HCT116 (cell line): ENCODE measurements around the gene PDIA2. TPM values are rescaled to one million over a fixed set of nuclear protein-coding genes. Genes with fewer than 3 reads are reported as not detected.

ENCODE experiments used
- ATAC-seq: fragments of 200-7000 bp; cut with Tn5 transposase; 2 replicates; pipeline ENCODE4 v1.9.1; 2020; ENCODE audit warnings: mild to moderate bottlenecking, moderate library complexity
- BruUV-seq: library from RNA; stranded (reverse); fragments of 400-500 nt; replicated peaks from 2 replicates; lab custom pipeline; 2021; lab: Mats Ljungman, UMichigan
- CTCF ChIA-PET: fragments of 300-600 bp; sonication (Branson Sonifier 250); formaldehyde crosslinking; loops from one replicate; lab custom pipeline; 2021; ENCODE audit warnings: antibody characterized with exemption; lab: Charles Lee
- POLR2A ChIA-PET: fragments of 300-600, 350-600 bp; sonication (Branson Sonifier 250); formaldehyde crosslinking; loops from one replicate; lab custom pipeline; 2021; ENCODE audit warnings: antibody characterized with exemption; lab: Charles Lee
- RAD21 ChIA-PET, 2 experiments: fragments of 300-600 bp; sonication (Branson Sonifier 250); formaldehyde crosslinking; loops; one replicate each; lab custom pipeline; 2023; ENCODE audit warnings: low total read pairs in 2 of 2; ENCODE audit not compliant: uncharacterized antibody in 2 of 2, unreplicated experiment in 2 of 2, low non-redundant PET in 1 of 2; lab: Charles Lee
- DNase-seq: peaks from one replicate; pipeline ENCODE4 v3.0.0-alpha.2; 2010; ENCODE audit warnings: low read depth, low spot score
- H2AFZ ChIP-seq: fragments of 200-600 bp; shearing (Covaris generic), sonication (generic); 2 replicates; pipeline ENCODE4 v1.6.1; 2017; ENCODE audit warnings: low read depth, mixed run types, mixed read lengths, antibody characterized with exemption, low read length; ENCODE audit not compliant: poor library complexity, severe bottlenecking
- H3K27ac ChIP-seq: 2 replicates; pipeline ENCODE4 v1.5.1; 2012; ENCODE audit warnings: low read depth, low read length
- H3K27me3 ChIP-seq: fragments of 200-600 bp; sonication (generic); 2 replicates; pipeline ENCODE4 v1.6.1; 2016; ENCODE audit warnings: mixed run types, low read length, mixed read lengths; ENCODE audit not compliant: insufficient read depth
- H3K36me3 ChIP-seq, 2 experiments: fragments of 200-500 bp in 1 of 2; fragments of 200-600 bp in 1 of 2; sonication (Bioruptor generic) in 1 of 2; sonication (generic) in 1 of 2; 2 replicates each; pipeline versions ENCODE4 v1.5.1 to v1.6.1; 2014 to 2016; ENCODE audit warnings: low read length in 2 of 2, inconsistent platforms in 1 of 2, mixed read lengths in 1 of 2, mixed run types in 1 of 2; ENCODE audit not compliant: insufficient read depth in 2 of 2, control insufficient read depth in 1 of 2
- H3K4me1 ChIP-seq, 2 experiments: fragments of 200-600 bp in 1 of 2; sonication (generic) in 1 of 2; 2 replicates each; pipeline versions ENCODE4 v1.5.1 to v1.6.1; 2012 to 2017; ENCODE audit warnings: low read length in 2 of 2, inconsistent platforms in 1 of 2, mild to moderate bottlenecking in 1 of 2, mixed read lengths in 1 of 2, mixed run types in 1 of 2, moderate library complexity in 1 of 2; ENCODE audit not compliant: insufficient read depth in 2 of 2, control insufficient read depth in 1 of 2
- H3K4me2 ChIP-seq: fragments of 200-600 bp; sonication (generic); 2 replicates; pipeline ENCODE4 v1.6.1; 2017; ENCODE audit warnings: mixed run types, low read length, mixed read lengths
- H3K4me3 ChIP-seq, 2 experiments: fragments of 200-600 bp in 1 of 2; sonication (generic) in 1 of 2; replicated peaks in 1 of 2; 2 replicates each; pipeline ENCODE4 v1.5.1; 2011 to 2016; ENCODE audit warnings: low read length in 2 of 2, control low read depth in 1 of 2, low read depth in 1 of 2, mild to moderate bottlenecking in 1 of 2, mixed read lengths in 1 of 2, mixed run types in 1 of 2
- H3K79me2 ChIP-seq: fragments of 200-600 bp; sonication (generic); 2 replicates; pipeline ENCODE4 v1.6.1; 2017; ENCODE audit warnings: mild to moderate bottlenecking, mixed run types, low read length, moderate library complexity, mixed read lengths; ENCODE audit not compliant: insufficient read depth
- H3K9ac ChIP-seq: fragments of 200-600 bp; sonication (generic); 2 replicates; pipeline ENCODE4 v1.6.1; 2016; ENCODE audit warnings: low read length, mixed read lengths
- H3K9me2 ChIP-seq: fragments of 200-600 bp; sonication (generic), shearing (Covaris generic); 2 replicates; pipeline ENCODE4 v1.6.1; 2017; ENCODE audit warnings: mixed run types, mild to moderate bottlenecking, moderate library complexity; ENCODE audit not compliant: insufficient read depth
- H3K9me3 ChIP-seq, 2 experiments: fragments of 200-500 bp in 1 of 2; fragments of 200-600 bp in 1 of 2; sonication (Bioruptor generic) in 1 of 2; sonication (generic) in 1 of 2; 2 replicates each; pipeline ENCODE4 v1.6.1; 2014 to 2017; ENCODE audit warnings: low read length in 2 of 2, mixed read lengths in 2 of 2, inconsistent platforms in 1 of 2, low read depth in 1 of 2, mild to moderate bottlenecking in 1 of 2, mixed run types in 1 of 2, moderate library complexity in 1 of 2; ENCODE audit not compliant: control insufficient read depth in 1 of 2, insufficient read depth in 1 of 2
- H4K20me1 ChIP-seq: fragments of 200-600 bp; sonication (generic), shearing (Covaris generic); 2 replicates; pipeline ENCODE4 v1.6.1; 2017; ENCODE audit warnings: mixed run types, mild to moderate bottlenecking, moderate library complexity; ENCODE audit not compliant: insufficient read depth
- EGR1 ChIP-seq: IDR thresholded peaks from 2 replicates; pipeline ENCODE4 v1.6.1; 2012; ENCODE audit warnings: low read depth
- ELF1 ChIP-seq: IDR thresholded peaks from 2 replicates; pipeline ENCODE4 v1.6.1; 2012; ENCODE audit warnings: low read depth, borderline replicate concordance
- EZH2 ChIP-seq: fragments of 200-600 bp; sonication (generic); IDR thresholded peaks from 2 replicates; pipeline ENCODE4 v1.6.1; 2017; ENCODE audit warnings: antibody characterized with exemption, mixed run types
- EZH2phosphoT487 ChIP-seq: fragments of 200-600 bp; IDR thresholded peaks from 2 replicates; pipeline ENCODE4 v1.6.1; 2018; ENCODE audit warnings: antibody characterized with exemption, borderline replicate concordance
- FOSL1 ChIP-seq: IDR thresholded peaks from 2 replicates; pipeline ENCODE4 v1.6.1; 2012; ENCODE audit warnings: low read depth
- JUND ChIP-seq: IDR thresholded peaks from 2 replicates; pipeline ENCODE4 v1.6.1; 2012
- MAX ChIP-seq: IDR thresholded peaks from 2 replicates; pipeline ENCODE4 v1.6.1; 2012
- POLR2AphosphoS5 ChIP-seq: IDR thresholded peaks from 2 replicates; pipeline ENCODE4 v1.6.1; 2011; ENCODE audit warnings: mild to moderate bottlenecking, low read depth, low read length, moderate library complexity
- RAD21 ChIP-seq: IDR thresholded peaks from 2 replicates; pipeline ENCODE4 v1.6.1; 2012; ENCODE audit warnings: low read depth, mild to moderate bottlenecking
- REST ChIP-seq: IDR thresholded peaks from 2 replicates; pipeline ENCODE4 v1.6.1; 2012; ENCODE audit warnings: low read depth
- SIN3A ChIP-seq: IDR thresholded peaks from 2 replicates; pipeline ENCODE4 v1.6.1; 2012; ENCODE audit warnings: low read depth
- SP1 ChIP-seq: IDR thresholded peaks from 2 replicates; pipeline ENCODE4 v1.6.1; 2012; ENCODE audit warnings: low read depth
- SRF ChIP-seq: IDR thresholded peaks from 2 replicates; pipeline ENCODE4 v1.6.1; 2012; ENCODE audit warnings: low read depth
- TCF7L2 ChIP-seq: IDR thresholded peaks from 2 replicates; pipeline ENCODE4 v1.7.0; 2011; ENCODE audit warnings: borderline replicate concordance, inconsistent platforms; ENCODE audit not compliant: insufficient read depth, insufficient read length; ENCODE audit errors: extremely low read depth
- YY1 ChIP-seq: IDR thresholded peaks from 2 replicates; pipeline ENCODE4 v1.6.1; 2011; ENCODE audit warnings: low read length, low read depth, moderate library complexity, mild to moderate bottlenecking; ENCODE audit not compliant: insufficient replicate concordance; ENCODE audit errors: extremely low read depth
- ZBTB33 ChIP-seq: IDR thresholded peaks from 2 replicates; pipeline ENCODE4 v1.6.1; 2011; ENCODE audit warnings: mild to moderate bottlenecking, low read length, moderate library complexity; ENCODE audit not compliant: insufficient replicate concordance; ENCODE audit errors: extremely low read depth
- intact Hi-C: fragments of 100-400 bp; cut with micrococcal nuclease; formaldehyde crosslinking; loops from 2 replicates; pipeline ENCODE4 v1.10.0; 2022
- total RNA-seq: library from RNA; stranded (reverse); gene quantifications from one replicate; pipeline ENCODE4 v1.2.1, GENCODE V29; 2021; ENCODE audit not compliant: unreplicated experiment

The PDIA2 gene
- total RNA-seq, 1 experiment from 2014 or later, result 0.93 TPM

- H3K9me2 ChIP-seq, result no peaks in the 10 kb centered on the region
- TF ChIP-seq TCF7L2 (no peak), RAD21 (no peak), EZH2phosphoT487 (no peak), ELF1 (no peak), ZBTB33 (no peak), REST (no peak), JUND (no peak), YY1 (no peak), MAX (no peak), SIN3A (no peak), FOSL1 (no peak), EGR1 (no peak), SRF (no peak), POLR2AphosphoS5 (no peak), SP1 (no peak), EZH2 (no peak)
- no peaks in the 10 kb centered on the region; a peak in 1 of 4 replicates for H3K4me1 ChIP-seq
- ATAC-seq, result no peak
- no peaks in the 10 kb centered on the region for H3K9me3 ChIP-seq
- no peak overlapping the region for H2AFZ ChIP-seq
- RAD21 ChIA-PET, result no interaction called here
- intact Hi-C loops, result no loop called here
- H4K20me1 ChIP-seq, result no peaks in the 10 kb centered on the region
- no peak overlapping the region for H3K4me2 ChIP-seq
- H3K9ac ChIP-seq, result no peak overlapping the region
- CTCF ChIA-PET, result no interaction called here
- BruUV-seq, result no TSS peak
- no peak overlapping the region for H3K4me3 ChIP-seq
- H3K36me3 ChIP-seq, result no peaks in the 10 kb centered on the region
- no peaks in the 10 kb centered on the region for H3K79me2 ChIP-seq
- H3K27me3 ChIP-seq, result no peaks in the 10 kb centered on the region
- POLR2A ChIA-PET, result no interaction called here
- no peak for DNase-seq
- H3K27ac ChIP-seq, result no peak overlapping the region
Observed at GRCh38 chr16:245105-245504, 37.9 kb upstream of the PDIA2 start.
